Measurements from ENCODE around the gene IL4R. TPM values are rescaled to one million over a fixed set of nuclear protein-coding genes. Genes with fewer than 3 reads are reported as not detected.

The IL4R gene
- total and polyA plus RNA-seq, 2 of the 13 experiments (the other 11 are each of a cell fraction or from before 2014, with no cell fraction given): 15.9 to 49.6 TPM

DNA sequence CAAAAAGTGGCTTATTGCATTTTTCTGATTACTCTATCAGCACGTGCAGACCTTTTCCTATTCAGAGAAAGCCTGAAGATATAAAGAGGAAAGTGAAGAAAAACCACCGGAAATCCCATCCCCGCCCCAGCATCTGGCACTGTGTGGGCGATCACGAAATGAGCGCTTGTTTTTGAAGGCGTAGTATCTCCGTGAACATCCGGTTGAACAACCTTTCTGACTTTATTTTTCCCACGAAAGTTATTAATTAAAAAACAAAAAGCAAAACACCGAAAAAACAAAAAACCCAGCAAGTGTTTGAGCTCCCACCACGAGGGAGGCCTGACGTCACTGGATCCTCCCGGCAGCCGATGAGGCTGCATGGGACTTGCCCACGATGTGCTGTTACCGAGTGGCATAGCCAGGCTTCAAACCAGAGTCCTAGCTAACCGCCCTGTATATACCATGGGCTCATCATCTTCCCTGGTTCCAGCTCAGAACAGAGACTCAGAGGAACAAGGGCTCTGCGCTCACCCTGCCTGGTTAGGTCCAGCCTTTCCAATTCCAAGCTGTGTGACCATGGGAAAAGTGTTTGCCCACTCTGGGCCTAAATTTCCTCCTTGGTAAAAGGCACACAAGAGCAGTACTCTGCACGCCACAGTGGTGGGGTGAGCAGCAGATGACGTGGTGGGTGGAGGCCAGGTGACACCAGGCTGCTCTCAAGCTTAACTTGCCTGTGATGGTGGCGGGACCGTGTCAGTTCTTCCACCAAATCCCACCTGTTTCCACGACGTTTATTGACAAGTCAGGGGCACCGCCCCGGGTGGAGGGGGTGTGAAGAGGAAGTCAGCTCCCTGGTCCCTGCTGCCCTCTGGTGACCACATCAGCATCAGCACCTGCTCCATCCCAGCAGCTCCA, 53.9 kb downstream of the IL4R start (continued):
- TF ChIP-seq ZNF614 (CRISPR knock-in tag; IDR thresholded peaks at IDR 0.05; ENCODE audit: borderline replicate concordance) (peak; percentile 48; the same call in 1 of the 2 replicates), EZH2 (conservative IDR thresholded peaks at IDR 0.05; ENCODE audit: low read depth, low read length) (no peak), ZBTB38 (CRISPR knock-in tag; IDR thresholded peaks at IDR 0.05) (no peak), EEA1 (CRISPR knock-in tag; IDR thresholded peaks at IDR 0.05; ENCODE audit: borderline replicate concordance) (no peak), ARNT2 (CRISPR knock-in tag; IDR thresholded peaks at IDR 0.05; ENCODE audit: low read depth) (no peak), ZNF251 (CRISPR knock-in tag; IDR thresholded peaks at IDR 0.05) (no peak), ZNF282 (IDR thresholded peaks at IDR 0.05; ENCODE audit: partially characterized antibody) (no peak), ZBTB1 (CRISPR knock-in tag; IDR thresholded peaks at IDR 0.05; ENCODE audit: borderline replicate concordance) (no peak), ZNF460 (CRISPR knock-in tag; IDR thresholded peaks at IDR 0.05; ENCODE audit: borderline replicate concordance) (no peak), ZNF75D (CRISPR knock-in tag; IDR thresholded peaks at IDR 0.05; ENCODE audit: borderline replicate concordance) (no peak), MXI1 (IDR thresholded peaks at IDR 0.05; ENCODE audit: borderline replicate concordance, low read depth, low read length) (peak; percentile 15; the same call in 1 of the 3 replicates), TRAFD1 (CRISPR knock-in tag; IDR thresholded peaks at IDR 0.05; ENCODE audit: borderline replicate concordance) (no peak), ZNF296 (CRISPR knock-in tag; conservative IDR thresholded peaks at IDR 0.05) (0 out of 2 replicates have a peak, but pooled peaks have one; percentile 59), ZNF703 (CRISPR knock-in tag; IDR thresholded peaks at IDR 0.05; ENCODE audit: borderline replicate concordance) (no peak), FOSL1 (CRISPR knock-in tag; IDR thresholded peaks at IDR 0.05; ENCODE audit: borderline replicate concordance) (no peak), ZNF550 (CRISPR knock-in tag; IDR thresholded peaks at IDR 0.05; ENCODE audit: borderline replicate concordance) (no peak), ZNF589 (CRISPR knock-in tag; conservative IDR thresholded peaks at IDR 0.05) (no peak), FOXA3 (CRISPR knock-in tag; IDR thresholded peaks at IDR 0.05) (peak; percentile 38; the same call in 1 of the 2 replicates), ZNF44 (CRISPR knock-in tag; IDR thresholded peaks at IDR 0.05) (no peak)
- TF ChIP-seq, protein P1, sequence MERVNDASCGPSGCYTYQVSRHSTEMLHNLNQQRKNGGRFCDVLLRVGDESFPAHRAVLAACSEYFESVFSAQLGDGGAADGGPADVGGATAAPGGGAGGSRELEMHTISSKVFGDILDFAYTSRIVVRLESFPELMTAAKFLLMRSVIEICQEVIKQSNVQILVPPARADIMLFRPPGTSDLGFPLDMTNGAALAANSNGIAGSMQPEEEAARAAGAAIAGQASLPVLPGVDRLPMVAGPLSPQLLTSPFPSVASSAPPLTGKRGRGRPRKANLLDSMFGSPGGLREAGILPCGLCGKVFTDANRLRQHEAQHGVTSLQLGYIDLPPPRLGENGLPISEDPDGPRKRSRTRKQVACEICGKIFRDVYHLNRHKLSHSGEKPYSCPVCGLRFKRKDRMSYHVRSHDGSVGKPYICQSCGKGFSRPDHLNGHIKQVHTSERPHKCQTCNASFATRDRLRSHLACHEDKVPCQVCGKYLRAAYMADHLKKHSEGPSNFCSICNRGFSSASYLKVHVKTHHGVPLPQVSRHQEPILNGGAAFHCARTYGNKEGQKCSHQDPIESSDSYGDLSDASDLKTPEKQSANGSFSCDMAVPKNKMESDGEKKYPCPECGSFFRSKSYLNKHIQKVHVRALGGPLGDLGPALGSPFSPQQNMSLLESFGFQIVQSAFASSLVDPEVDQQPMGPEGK (CRISPR knock-in tag; IDR thresholded peaks at IDR 0.05): peak; percentile 82
- TF ChIP-seq, protein P2, sequence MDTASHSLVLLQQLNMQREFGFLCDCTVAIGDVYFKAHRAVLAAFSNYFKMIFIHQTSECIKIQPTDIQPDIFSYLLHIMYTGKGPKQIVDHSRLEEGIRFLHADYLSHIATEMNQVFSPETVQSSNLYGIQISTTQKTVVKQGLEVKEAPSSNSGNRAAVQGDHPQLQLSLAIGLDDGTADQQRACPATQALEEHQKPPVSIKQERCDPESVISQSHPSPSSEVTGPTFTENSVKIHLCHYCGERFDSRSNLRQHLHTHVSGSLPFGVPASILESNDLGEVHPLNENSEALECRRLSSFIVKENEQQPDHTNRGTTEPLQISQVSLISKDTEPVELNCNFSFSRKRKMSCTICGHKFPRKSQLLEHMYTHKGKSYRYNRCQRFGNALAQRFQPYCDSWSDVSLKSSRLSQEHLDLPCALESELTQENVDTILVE (CRISPR knock-in tag; IDR thresholded peaks at IDR 0.05): no peak
- TF ChIP-seq, protein P3, sequence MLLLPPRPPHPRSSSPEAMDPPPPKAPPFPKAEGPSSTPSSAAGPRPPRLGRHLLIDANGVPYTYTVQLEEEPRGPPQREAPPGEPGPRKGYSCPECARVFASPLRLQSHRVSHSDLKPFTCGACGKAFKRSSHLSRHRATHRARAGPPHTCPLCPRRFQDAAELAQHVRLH (CRISPR knock-in tag; IDR thresholded peaks at IDR 0.05; ENCODE audit: borderline replicate concordance, low read depth): peak; percentile 59; the same call in 1 of the 2 replicates
- TF ChIP-seq, protein P4, sequence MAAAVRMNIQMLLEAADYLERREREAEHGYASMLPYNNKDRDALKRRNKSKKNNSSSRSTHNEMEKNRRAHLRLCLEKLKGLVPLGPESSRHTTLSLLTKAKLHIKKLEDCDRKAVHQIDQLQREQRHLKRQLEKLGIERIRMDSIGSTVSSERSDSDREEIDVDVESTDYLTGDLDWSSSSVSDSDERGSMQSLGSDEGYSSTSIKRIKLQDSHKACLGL (CRISPR knock-in tag; IDR thresholded peaks at IDR 0.05): no peak
- TF ChIP-seq, protein P5, sequence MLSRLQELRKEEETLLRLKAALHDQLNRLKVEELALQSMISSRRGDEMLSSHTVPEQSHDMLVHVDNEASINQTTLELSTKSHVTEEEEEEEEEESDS (CRISPR knock-in tag; IDR thresholded peaks at IDR 0.05; ENCODE audit: borderline replicate concordance): no peak

Measured in HepG2 (cell line).